ENCODE results near the gene WDPCP.
"Not testable (repeated sequence)": the region's sequence is repeated elsewhere in the genome, so short reads cannot be mapped to it uniquely, and the experiment has no call there.

Gene WDPCP

DNA sequence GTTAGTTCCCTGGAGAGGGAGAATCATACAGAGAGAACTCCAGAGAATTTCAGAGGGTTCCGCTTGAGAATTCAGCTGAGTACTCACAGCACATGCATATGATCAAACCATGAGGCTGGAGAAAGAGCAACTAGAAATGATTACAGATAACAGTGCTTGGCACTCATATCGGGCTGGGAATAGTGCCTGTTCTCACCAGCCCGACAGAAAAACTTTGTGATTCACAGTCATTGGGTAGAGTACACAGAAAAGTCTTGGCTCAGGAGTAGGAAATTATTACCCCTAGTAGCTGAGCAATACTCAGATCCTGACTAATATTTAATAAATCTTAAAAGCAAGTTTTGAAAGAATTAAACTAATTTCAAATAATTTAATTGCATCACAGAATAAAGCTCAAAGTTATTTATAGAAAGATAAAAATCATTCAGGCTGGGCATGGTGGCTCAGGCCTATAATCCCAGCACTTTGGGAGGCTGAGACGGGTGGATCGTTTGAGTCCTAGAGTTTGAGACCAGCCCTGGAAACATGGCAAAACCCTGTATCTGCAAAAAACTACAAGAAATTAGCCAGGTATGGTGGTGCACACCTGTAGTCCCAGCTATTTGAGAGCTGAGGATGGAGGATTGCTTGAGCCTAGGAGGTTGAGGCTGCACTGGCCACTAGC is 6.8 kb downstream of the WDPCP start:
- Mint-ChIP-seq H3K4me1 (ENCODE audit: low read depth) (peaks cover 27% of the 10 kb centered on the region), H3K4me3 (no peak overlapping the region), H3K27ac (peak overlapping the region; percentile 74), H3K9me3 (peaks cover 7% of the 10 kb centered on the region), H3K27me3 (no peaks in the 10 kb centered on the region), H3K36me3 (ENCODE audit: low read depth) (no peaks in the 10 kb centered on the region)
- intact Hi-C loops (cut with micrococcal nuclease), result loop anchor here (10.0 kb wide), 1 partner anchor 877 kb away; the partner anchor contains the start of gene EHBP1

DNA sequence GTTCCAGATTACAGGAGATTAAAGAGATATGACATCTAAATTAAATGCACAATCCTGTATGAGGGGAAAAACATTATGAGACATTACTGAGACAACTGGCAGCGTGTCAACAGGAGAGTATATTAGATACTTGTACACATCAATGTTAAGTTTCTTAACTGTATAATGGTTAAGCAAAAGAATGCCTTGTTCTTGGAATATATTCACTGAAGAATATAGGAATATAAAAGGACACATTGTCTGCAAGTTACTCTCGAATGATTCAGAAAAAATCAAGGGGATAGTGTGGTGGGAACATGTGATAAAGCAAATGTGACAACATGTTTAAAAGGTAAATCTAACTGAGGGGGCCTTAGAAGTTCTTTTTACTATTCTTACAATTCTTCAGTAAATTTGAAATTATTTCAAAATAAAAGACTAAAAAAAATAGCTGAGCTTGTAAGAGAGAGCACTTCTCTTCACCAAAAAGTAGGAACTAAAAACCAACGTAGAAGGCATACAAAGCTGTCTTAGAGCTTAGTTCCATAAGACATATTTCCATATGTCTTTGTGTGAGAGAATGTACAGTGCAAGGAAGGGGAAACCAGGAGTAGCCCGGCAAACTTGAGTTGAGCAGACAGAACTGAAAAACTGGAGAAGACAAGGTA is 7.5 kb downstream of the WDPCP start:
- peaks cover 7% of the 10 kb centered on the region for H3K9me3 Mint-ChIP-seq
- intact Hi-C loops (cut with micrococcal nuclease), result loop anchor here (10.0 kb wide), 1 partner anchor 876 kb away; the partner anchor contains the start of gene EHBP1
- peak overlapping the region; percentile 74 for H3K27ac Mint-ChIP-seq

GRCh38 chr2:63578767-63579166 is 9.5 kb downstream of the WDPCP start:
- Mint-ChIP-seq H3K9me3 (peaks cover 14% of the 10 kb centered on the region), H3K27ac (no peak overlapping the region), H3K36me3 (ENCODE audit: low read depth) (peaks cover 6% of the 10 kb centered on the region), H3K27me3 (no peaks in the 10 kb centered on the region), H3K4me3 (no peak overlapping the region), H3K4me1 (ENCODE audit: low read depth) (peaks cover 25% of the 10 kb centered on the region)
- intact Hi-C loops (cut with micrococcal nuclease), result no loop called here

More for the DNA sequence above, 7.5 kb downstream of the WDPCP start:
- Mint-ChIP-seq H3K36me3 (ENCODE audit: low read depth) (no peaks in the 10 kb centered on the region), H3K27me3 (no peaks in the 10 kb centered on the region), H3K4me3 (no peak overlapping the region), H3K4me1 (ENCODE audit: low read depth) (peaks cover 25% of the 10 kb centered on the region)

- no peaks in the 10 kb centered on the region for H3K27me3 Mint-ChIP-seq
- H3K4me3 Mint-ChIP-seq, result no peak overlapping the region
- intact Hi-C loops (cut with micrococcal nuclease), result no loop called here
- H3K27ac Mint-ChIP-seq, result no peak overlapping the region
- H3K4me1 Mint-ChIP-seq (ENCODE audit: low read depth), result peaks cover 12% of the 10 kb centered on the region
- H3K9me3 Mint-ChIP-seq, result peaks cover 15% of the 10 kb centered on the region
- peaks cover 11% of the 10 kb centered on the region for H3K36me3 Mint-ChIP-seq (ENCODE audit: low read depth)
These were observed 11.7 kb downstream of the WDPCP start for GRCh38 chr2:63576546-63576945.

GRCh38 chr2:63573726-63574345 is 14.4 kb downstream of the WDPCP start:
- H3K27me3 Mint-ChIP-seq; H3K27ac Mint-ChIP-seq; intact Hi-C loops (cut with micrococcal nuclease); H3K4me3 Mint-ChIP-seq; H3K4me1 Mint-ChIP-seq (ENCODE audit: low read depth): not testable (repeated sequence)
- Mint-ChIP-seq H3K9me3 (peaks cover 30% of the 10 kb centered on the region), H3K36me3 (ENCODE audit: low read depth) (peaks cover 22% of the 10 kb centered on the region)

DNA sequence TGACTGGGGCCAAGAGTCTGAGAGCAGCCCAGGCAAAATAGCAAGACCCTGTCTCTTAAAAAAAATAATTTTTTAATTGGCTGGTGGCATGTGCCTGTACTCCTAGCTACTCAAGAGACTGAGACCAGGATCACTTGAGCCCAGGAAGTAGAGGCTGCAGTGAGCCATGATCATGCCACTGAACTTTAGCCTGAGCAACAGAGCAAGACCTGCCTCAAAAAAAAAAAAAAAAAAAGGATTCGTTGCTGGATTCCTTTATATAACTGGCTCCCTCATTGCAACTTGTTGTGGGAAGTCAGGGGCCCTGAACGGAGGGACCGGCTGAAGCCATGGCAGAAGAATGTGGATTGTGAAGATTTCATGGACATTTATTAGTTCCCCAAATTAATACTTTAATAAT is 15.3 kb downstream of the WDPCP start:
- H3K4me1 Mint-ChIP-seq (ENCODE audit: low read depth); intact Hi-C loops (cut with micrococcal nuclease); H3K27ac Mint-ChIP-seq; H3K27me3 Mint-ChIP-seq; H3K4me3 Mint-ChIP-seq: not testable (repeated sequence)
- peaks cover 29% of the 10 kb centered on the region for H3K36me3 Mint-ChIP-seq (ENCODE audit: low read depth)
- H3K9me3 Mint-ChIP-seq, result peaks cover 38% of the 10 kb centered on the region

DNA sequence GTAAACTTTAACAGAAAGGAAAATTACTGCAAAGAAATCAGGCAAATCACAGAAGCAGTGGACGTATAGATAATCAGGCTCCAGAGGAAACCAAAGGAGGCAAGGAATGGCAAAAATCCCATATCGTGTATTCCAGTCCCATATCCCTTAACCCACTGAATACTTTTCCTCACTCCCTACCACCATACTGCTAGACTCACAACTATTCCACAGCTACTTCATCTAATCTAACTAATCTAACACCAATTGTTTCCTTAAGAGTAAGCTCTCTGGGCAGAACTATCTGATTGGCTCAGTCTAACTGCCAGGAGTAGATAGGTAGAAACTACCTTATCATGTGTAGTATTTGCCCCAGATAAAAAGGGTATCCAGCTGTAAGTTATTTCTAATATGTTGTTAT is 16.3 kb downstream of the WDPCP start:
- Mint-ChIP-seq H3K4me1 (ENCODE audit: low read depth) (no peaks in the 10 kb centered on the region), H3K27me3 (no peaks in the 10 kb centered on the region), H3K27ac (no peak overlapping the region), H3K36me3 (ENCODE audit: low read depth) (peaks cover 29% of the 10 kb centered on the region), H3K4me3 (no peak overlapping the region), H3K9me3 (peaks cover 48% of the 10 kb centered on the region)
- intact Hi-C loops (cut with micrococcal nuclease), result no loop called here

- intact Hi-C loops (cut with micrococcal nuclease), result no loop called here
- Mint-ChIP-seq H3K4me1 (ENCODE audit: low read depth) (no peaks in the 10 kb centered on the region), H3K27me3 (no peaks in the 10 kb centered on the region), H3K36me3 (ENCODE audit: low read depth) (peaks cover 36% of the 10 kb centered on the region), H3K9me3 (peaks cover 55% of the 10 kb centered on the region), H3K27ac (no peak overlapping the region), H3K4me3 (no peak overlapping the region)
These were observed 17.0 kb downstream of the WDPCP start for GRCh38 chr2:63571291-63571690.

GRCh38 chr2:63569740-63570139 is 18.5 kb downstream of the WDPCP start:
- no peak overlapping the region for H3K27ac Mint-ChIP-seq
- H3K27me3 Mint-ChIP-seq, result no peaks in the 10 kb centered on the region
- no peak overlapping the region for H3K4me3 Mint-ChIP-seq
- H3K4me1 Mint-ChIP-seq (ENCODE audit: low read depth), result no peaks in the 10 kb centered on the region
- H3K9me3 Mint-ChIP-seq, result peaks cover 63% of the 10 kb centered on the region
- intact Hi-C loops (cut with micrococcal nuclease), result no loop called here
- peaks cover 39% of the 10 kb centered on the region for H3K36me3 Mint-ChIP-seq (ENCODE audit: low read depth)

GRCh38 chr2:63562751-63563150 is 25.5 kb downstream of the WDPCP start:
- H3K4me3 Mint-ChIP-seq, result no peak overlapping the region
- H3K4me1 Mint-ChIP-seq (ENCODE audit: low read depth), result no peaks in the 10 kb centered on the region
- H3K9me3 Mint-ChIP-seq, result peaks cover 48% of the 10 kb centered on the region
- peaks cover 56% of the 10 kb centered on the region for H3K36me3 Mint-ChIP-seq (ENCODE audit: low read depth)
- intact Hi-C loops (cut with micrococcal nuclease), result no loop called here
- no peak overlapping the region for H3K27ac Mint-ChIP-seq
- H3K27me3 Mint-ChIP-seq, result no peaks in the 10 kb centered on the region

DNA sequence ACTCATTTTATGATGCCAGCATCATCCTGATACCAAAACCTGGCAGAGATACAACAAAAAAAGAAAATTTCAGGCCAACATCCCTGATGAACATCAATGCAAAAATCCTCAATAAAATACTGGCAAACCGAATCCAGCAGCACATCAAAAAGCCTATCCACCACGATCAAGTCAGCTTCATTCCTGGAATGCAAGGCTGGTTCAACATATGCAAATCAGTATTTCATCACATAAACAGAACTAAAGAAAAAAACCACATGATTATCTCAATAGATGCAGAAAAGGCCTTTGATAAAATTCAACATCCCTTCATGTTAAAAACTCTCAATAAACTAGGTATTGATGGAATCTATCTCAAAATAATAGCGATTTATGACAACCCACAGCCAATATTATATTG is 29.4 kb downstream of the WDPCP start:
- H3K27ac Mint-ChIP-seq; H3K27me3 Mint-ChIP-seq; H3K4me1 Mint-ChIP-seq (ENCODE audit: low read depth); intact Hi-C loops (cut with micrococcal nuclease); H3K4me3 Mint-ChIP-seq: not testable (repeated sequence)
- Mint-ChIP-seq H3K36me3 (ENCODE audit: low read depth) (peaks cover 68% of the 10 kb centered on the region), H3K9me3 (peaks cover 44% of the 10 kb centered on the region)

GRCh38 chr2:63557819-63558218 is 30.5 kb downstream of the WDPCP start:
- H3K27ac Mint-ChIP-seq; H3K4me1 Mint-ChIP-seq (ENCODE audit: low read depth); H3K4me3 Mint-ChIP-seq; intact Hi-C loops (cut with micrococcal nuclease); H3K27me3 Mint-ChIP-seq: not testable (repeated sequence)
- H3K36me3 Mint-ChIP-seq (ENCODE audit: low read depth), result peaks cover 68% of the 10 kb centered on the region
- H3K9me3 Mint-ChIP-seq, result peaks cover 44% of the 10 kb centered on the region

- peaks cover 38% of the 10 kb centered on the region for H3K9me3 Mint-ChIP-seq
- no peaks in the 10 kb centered on the region for H3K4me1 Mint-ChIP-seq (ENCODE audit: low read depth)
- no peak overlapping the region for H3K27ac Mint-ChIP-seq
- intact Hi-C loops (cut with micrococcal nuclease), result no loop called here
- peaks cover 53% of the 10 kb centered on the region for H3K36me3 Mint-ChIP-seq (ENCODE audit: low read depth)
- no peaks in the 10 kb centered on the region for H3K27me3 Mint-ChIP-seq
- H3K4me3 Mint-ChIP-seq, result no peak overlapping the region
These were observed 32.3 kb downstream of the WDPCP start for GRCh38 chr2:63555931-63556330.

- intact Hi-C loops (cut with micrococcal nuclease), result no loop called here
- H3K4me1 Mint-ChIP-seq (ENCODE audit: low read depth), result peaks cover 3% of the 10 kb centered on the region
- no peak overlapping the region for H3K27ac Mint-ChIP-seq
- H3K27me3 Mint-ChIP-seq, result no peaks in the 10 kb centered on the region
- peaks cover 47% of the 10 kb centered on the region for H3K36me3 Mint-ChIP-seq (ENCODE audit: low read depth)
- H3K9me3 Mint-ChIP-seq, result peaks cover 38% of the 10 kb centered on the region
- H3K4me3 Mint-ChIP-seq, result no peak overlapping the region
These were observed 33.0 kb downstream of the WDPCP start for GRCh38 chr2:63555299-63555698.
